Ramos (cell line): ENCODE results near the gene RAP1GAP.

ENCODE experiments used
- in situ Hi-C: fragments of 300-500 bp; cut with MboI; formaldehyde crosslinking; loops from one replicate; pipeline ENCODE4 v1.14.3; 2022; ENCODE audit warnings: low sequenced_read_pairs; ENCODE audit not compliant: unreplicated experiment

The RAP1GAP gene

GRCh38 chr1:21669258-21670058, at the start of gene RAP1GAP:
Gene RAP1GAP, minus strand, starts transcription at chr1:21669357. Its CDS starts 49,325 bp downstream, at chr1:21620032.
- in situ Hi-C loops, result loop anchor here (25.0 kb wide), 1 partner anchor 293 kb away; no protein-coding TSS in a partner anchor

- in situ Hi-C loops, result loop anchor here (10.0 kb wide), 1 partner anchor 249 kb away; no protein-coding TSS in a partner anchor
Observed at GRCh38 chr1:21716169-21716568, 47.0 kb upstream of the RAP1GAP start.

DNA sequence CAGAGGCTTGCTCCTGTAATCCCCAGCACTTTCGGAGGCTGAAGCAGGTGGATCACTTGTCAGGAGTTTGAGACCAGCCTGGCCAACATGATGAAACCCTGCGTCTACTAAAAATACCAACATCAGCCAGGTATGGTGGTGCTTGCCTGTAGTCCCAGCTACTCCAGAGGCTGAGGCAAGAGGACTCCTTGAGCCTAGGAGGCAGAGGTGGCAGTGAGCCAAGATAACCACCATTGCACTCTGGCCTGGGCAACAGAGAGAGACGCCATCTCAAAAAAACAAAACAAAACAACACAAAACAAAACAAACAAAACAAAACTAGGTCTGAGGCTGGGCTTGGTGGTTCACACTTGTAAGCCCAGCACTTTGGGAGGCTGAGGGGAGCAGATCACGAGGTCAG, 38.7 kb upstream of the RAP1GAP start:
- in situ Hi-C loops, result no loop called here

DNA sequence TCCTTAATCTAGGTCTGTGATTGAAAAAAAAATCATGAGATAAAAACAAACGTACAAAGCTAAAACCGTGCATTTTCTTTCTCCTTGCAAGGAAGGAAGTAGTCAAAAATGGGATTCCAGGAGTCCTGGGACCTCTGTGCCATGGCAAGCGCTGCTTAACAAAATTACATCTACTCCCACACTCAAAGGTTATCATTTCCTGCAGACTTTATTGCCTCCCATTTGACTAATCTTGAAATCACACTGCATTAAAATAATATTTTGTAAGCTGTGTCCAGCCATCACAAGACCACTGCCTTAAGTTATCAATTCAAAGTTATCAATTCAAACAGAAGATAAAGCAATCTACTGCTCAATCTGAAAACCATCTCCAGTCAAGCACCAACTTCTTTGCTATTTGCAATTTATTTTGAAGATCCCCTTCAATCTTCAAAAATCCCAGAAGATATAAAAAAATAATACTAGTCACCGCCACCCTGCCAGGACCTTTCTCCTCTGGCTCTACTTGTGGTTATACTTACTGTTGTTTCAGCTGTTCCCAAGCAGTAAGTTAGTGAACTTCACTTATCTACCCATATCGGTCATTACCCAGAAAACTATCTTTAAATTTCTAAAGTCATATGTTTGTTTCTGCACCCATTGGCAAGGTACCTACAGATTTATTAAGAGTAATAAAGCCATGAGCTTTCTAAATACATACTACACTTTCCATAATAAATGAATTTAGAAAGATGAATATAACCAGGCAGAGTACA, 38.1 kb upstream of the RAP1GAP start:
- in situ Hi-C loops, result no loop called here

DNA sequence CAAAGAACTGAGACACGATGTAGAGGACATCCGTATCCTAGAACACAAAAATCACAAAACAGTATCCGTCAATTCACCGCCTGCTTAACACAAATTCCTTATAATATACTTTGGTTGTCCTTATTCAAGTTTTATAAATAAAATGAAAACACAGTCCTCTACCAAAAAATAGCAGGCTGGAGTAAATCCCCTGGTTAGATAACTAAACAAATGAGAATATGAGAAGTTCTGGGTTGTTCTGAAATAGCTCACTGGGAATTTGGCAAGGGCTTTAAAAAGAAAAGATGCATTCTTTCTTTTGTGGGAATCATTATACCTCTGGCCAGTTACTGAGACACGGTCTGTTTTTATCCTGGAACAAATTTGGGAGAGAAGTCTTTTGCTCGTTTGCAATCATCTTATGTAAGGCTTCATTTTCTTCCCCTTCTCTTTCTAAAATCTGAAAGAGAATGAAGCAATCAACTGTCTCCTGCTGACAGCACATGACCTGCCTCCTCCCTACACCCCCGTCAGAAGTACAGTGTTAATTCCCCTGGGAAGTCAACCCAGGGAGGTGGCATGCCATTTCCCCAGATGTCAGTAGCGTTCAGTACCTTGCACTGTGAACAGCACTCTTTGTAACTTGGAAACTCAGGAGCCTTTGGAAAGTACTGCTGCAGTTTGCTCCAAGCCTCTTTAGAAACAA, 37.1 kb upstream of the RAP1GAP start:
- in situ Hi-C loops, result no loop called here

- in situ Hi-C loops, result no loop called here
Observed at GRCh38 chr1:21705303-21705980, 36.3 kb upstream of the RAP1GAP start.

DNA sequence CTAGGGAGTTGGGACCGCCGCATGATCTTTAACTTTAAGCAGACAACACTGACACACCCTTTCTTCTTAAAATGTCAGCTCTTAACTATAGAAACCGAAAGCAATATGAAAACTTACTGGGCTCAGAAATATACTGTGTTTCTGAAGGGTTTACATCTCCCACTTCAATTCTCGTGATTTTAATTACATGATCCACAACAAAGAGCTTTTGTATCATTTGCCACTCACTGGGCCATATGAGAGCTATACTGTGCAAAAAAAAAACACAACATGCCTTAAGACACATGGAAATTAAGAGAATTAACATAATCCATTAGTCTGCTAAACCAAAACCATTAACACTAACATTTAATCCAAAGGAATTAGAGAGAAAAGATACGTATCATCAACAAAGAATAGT, 35.0 kb upstream of the RAP1GAP start:
- in situ Hi-C loops, result no loop called here

GRCh38 chr1:21703318-21703963, 34.3 kb upstream of the RAP1GAP start:
- in situ Hi-C loops, result no loop called here

- in situ Hi-C loops, result no loop called here
Observed at GRCh38 chr1:21702780-21703179, 33.6 kb upstream of the RAP1GAP start.

DNA sequence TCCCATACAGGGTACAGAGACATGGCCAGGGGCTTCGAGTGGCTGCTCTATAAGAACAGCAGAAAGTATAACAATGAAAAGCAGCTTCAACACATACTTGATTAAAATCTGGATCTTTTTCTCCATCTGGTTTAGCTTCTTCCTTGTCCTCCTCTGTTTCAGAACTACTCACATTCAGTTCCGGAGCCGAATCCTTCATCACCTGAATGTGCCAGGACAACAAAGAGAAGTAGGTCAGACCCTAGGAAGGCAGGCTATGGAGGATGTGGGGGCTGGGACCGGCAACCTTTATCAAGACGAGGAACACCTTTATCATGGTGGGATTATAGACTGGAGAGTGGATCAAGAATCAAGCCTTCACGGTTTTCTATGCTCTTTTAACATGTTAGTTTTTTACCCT, 32.2 kb upstream of the RAP1GAP start:
- in situ Hi-C loops, result no loop called here

GRCh38 chr1:21700094-21700493, 30.9 kb upstream of the RAP1GAP start:
- in situ Hi-C loops, result no loop called here

GRCh38 chr1:21696931-21697330, 27.8 kb upstream of the RAP1GAP start:
- in situ Hi-C loops, result no loop called here

GRCh38 chr1:21693732-21694131, 24.6 kb upstream of the RAP1GAP start:
- in situ Hi-C loops, result no loop called here

- in situ Hi-C loops, result no loop called here
Observed at GRCh38 chr1:21691739-21692138, 22.6 kb upstream of the RAP1GAP start.

DNA sequence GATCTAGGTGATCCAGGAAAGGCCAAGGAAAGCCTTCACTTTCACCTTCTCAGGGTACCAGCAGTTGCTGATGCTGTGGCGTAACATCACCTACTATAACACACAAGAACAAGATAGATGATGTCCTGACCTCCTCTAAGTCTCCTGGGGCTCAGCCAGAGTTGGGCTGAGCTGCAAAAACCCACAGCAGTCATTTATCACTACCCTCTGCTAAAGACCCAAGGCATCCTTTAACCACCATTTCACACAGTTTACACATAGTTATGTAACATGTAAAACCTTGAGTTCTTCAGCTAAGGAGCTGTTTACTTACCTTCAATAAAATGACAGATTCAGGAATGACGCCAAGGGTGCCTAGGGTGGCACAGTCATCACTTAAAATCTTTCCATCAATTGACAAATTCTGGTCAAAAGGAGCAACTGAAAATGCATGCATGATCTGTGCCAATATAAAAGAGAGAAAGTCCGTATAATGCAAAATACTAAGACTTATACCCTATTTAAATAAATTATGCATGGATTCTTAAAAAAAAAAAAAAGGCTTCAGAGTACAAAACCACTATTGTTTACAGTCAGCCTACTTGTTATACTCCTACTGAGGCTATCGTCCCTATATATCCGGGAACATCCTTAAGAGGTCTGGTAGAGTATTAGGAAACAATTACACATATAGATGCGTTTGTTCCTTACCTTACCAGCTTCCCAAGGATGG, 20.7 kb upstream of the RAP1GAP start:
- in situ Hi-C loops, result no loop called here

DNA sequence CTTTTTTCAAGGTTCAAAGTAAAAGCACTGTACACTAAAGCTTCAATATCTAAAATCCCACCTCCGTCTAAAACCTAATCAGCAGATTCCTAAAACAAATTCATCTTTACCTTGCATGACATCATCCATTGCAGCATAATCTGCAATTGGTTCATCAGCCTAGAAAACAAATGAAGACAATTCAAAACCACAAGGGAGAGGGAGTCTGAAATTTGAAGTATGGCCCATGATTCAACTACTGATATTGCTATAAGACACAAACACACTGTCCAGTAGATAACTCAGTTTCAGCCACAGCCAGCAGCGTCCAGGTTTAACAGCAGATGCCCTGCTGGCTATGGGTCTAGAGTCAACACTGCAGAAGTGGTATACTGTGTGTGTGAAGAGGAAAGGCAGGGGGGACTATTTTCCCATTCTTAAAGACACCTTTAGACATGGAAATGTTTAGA, 17.9 kb upstream of the RAP1GAP start:
- in situ Hi-C loops, result no loop called here

DNA sequence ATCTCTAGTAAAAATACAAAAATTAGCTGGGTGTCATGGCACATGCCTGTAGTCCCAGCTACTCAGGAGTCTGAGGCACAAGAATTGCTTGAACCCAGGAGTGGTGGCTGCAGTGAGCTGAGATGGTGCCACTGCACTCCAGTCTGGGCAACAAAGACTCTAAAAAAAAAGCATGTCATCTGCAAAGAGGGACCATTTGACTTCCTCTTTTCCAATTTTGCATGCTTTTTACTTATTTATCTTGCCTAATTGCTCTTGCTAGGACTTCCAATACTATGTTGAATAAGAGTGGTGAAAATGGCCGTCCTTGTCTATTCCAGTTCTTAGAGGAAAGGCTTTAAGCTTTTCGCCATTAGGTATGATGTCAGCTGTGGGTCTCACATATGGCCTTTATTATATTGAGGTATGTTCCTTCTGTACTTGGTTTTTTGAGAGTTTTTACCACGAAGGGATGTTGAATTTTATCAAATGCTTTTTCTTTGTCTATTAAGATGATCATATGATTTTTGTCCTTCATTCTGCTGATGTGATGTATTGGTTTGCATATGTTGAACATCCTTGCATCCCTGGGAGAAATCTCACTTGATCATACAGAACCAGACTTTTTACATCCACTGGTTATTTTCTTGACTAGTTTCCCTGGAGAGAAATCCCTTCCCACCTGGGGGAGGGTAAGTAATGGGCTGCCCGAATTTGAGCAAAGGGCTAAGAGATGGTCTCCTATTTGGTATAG, 17.0 kb upstream of the RAP1GAP start:
- in situ Hi-C loops, result no loop called here

DNA sequence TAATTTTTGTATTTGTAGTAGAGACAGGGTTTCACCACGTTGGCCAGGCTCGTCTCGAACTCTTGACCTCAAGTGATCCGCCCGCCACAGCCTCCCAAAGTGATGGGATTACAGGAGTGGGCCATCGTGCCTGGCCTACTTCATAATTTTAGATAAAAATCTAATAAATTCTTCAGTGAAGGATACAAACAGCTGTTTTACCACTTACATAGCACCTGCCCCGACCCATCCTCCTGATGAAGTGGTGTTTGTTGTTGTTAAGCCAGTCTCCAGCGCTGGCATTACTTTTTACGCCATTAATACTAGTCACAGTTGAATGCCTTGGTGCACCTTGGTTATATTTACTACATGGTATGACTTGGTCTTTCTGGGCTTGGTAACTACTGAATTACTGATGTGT, 12.3 kb upstream of the RAP1GAP start:
- in situ Hi-C loops, result no loop called here

DNA sequence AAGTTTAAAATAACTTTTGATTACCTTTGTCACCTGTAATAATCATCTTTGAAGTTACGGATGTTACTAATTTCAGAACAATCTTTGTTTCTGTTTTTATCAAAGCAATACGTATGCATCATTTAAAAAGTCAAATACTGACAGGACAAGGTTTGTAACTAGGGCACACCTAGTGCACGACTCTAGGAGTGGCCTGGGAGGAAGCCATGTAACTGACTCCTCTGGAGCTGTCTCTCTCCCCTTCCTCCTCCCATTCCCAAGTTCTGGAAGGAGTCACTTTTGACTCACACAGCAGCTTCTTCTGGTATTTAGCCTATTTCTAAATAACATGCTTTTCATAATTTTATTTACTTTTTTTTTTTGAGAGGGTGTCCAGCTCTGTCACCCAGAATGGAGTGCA, 11.8 kb upstream of the RAP1GAP start:
- in situ Hi-C loops, result no loop called here
